Hair follicular keratinocyte (primary cell): ENCODE results near the gene ARRDC4. TPM values are rescaled to one million over a fixed set of nuclear protein-coding genes. Genes with fewer than 3 reads are reported as not detected.

Source experiments
- total RNA-seq: library from RNA; depleted of rRNA; stranded (reverse); fragments of >200 nt; gene quantifications from 2 replicates; pipeline ENCODE4 v1.2.3, GENCODE V29; 2015

The ARRDC4 gene, protein sequence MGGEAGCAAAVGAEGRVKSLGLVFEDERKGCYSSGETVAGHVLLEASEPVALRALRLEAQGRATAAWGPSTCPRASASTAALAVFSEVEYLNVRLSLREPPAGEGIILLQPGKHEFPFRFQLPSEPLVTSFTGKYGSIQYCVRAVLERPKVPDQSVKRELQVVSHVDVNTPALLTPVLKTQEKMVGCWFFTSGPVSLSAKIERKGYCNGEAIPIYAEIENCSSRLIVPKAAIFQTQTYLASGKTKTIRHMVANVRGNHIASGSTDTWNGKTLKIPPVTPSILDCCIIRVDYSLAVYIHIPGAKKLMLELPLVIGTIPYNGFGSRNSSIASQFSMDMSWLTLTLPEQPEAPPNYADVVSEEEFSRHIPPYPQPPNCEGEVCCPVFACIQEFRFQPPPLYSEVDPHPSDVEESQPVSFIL
- total RNA-seq = 8.0 and 19.6 TPM in 2 replicates

GRCh38 chr15:97960364-97961066 lies at the start of gene ARRDC4:
ARRDC4 (plus strand) TSS chr15:97960703; CDS start chr15:97960862, 159 bp downstream.

